B cell (primary cell): ENCODE measurements around the gene DACH1. TPM values are rescaled to one million over a fixed set of nuclear protein-coding genes. Genes with fewer than 3 reads are reported as not detected.

Experiments used
- ATAC-seq: fragments of 200-7000 bp; cut with Tn5 transposase; one replicate; pipeline ENCODE4 v1.10.0; 2021; ENCODE audit warnings: low read depth, mild to moderate bottlenecking, moderate number of reproducible peaks, moderate library complexity
- CTCF ChIA-PET: fragments of 350-600 bp; sonication (Branson Sonifier 250); formaldehyde crosslinking; loops from one replicate; lab custom pipeline; 2021; ENCODE audit warnings: antibody characterized with exemption, inconsistent platforms; lab: Charles Lee
- POLR2A ChIA-PET: fragments of 350-600 bp; sonication (Branson Sonifier 250); formaldehyde crosslinking; loops from one replicate; lab custom pipeline; 2021; ENCODE audit warnings: antibody characterized with exemption; lab: Charles Lee
- DNase-seq: peaks from one replicate; pipeline ENCODE4 v3.0.0; 2013
- H2AFZ ChIP-seq: 2 replicates; pipeline ENCODE4 v1.6.1; 2012; ENCODE audit warnings: mild to moderate bottlenecking, low read depth, low read length; ENCODE audit not compliant: insufficient read depth, poor library complexity, severe bottlenecking
- H3K27ac ChIP-seq, 2 donors: 1 replicate in 1 of 2; 2 replicates in 1 of 2; pipeline ENCODE4 v1.5.1; 2012 to 2013; ENCODE audit warnings: low read length in 2 of 2, mild to moderate bottlenecking in 2 of 2, moderate library complexity in 1 of 2
- H3K27me3 ChIP-seq, 4 experiments: fragments of 200-600 bp in 1 of 4; sonication (generic) in 1 of 4; replicated peaks in 1 of 4; 1 replicate in 2 of 4; 2 replicates in 2 of 4; pipeline versions ENCODE4 v1.6.1 to v1.7.0; 2013 to 2016; ENCODE audit warnings: low read length in 3 of 4, mild to moderate bottlenecking in 2 of 4, mixed read lengths in 1 of 4, moderate library complexity in 1 of 4; ENCODE audit not compliant: insufficient read depth in 4 of 4, control insufficient read depth in 3 of 4; ENCODE audit errors: control extremely low read depth in 1 of 4
- H3K36me3 ChIP-seq, 2 experiments: replicated peaks in 1 of 2; 1 replicate in 1 of 2; 2 replicates in 1 of 2; pipeline versions ENCODE4 v1.6.1 to v1.7.1; 2013; ENCODE audit warnings: low read length in 1 of 2; ENCODE audit not compliant: insufficient read depth in 2 of 2, control insufficient read depth in 1 of 2; ENCODE audit errors: control extremely low read depth in 1 of 2, extremely low read depth in 1 of 2
- H3K4me1 ChIP-seq, 2 donors: fragments of 200-600 bp in 1 of 2; sonication (generic) in 1 of 2; 1 replicate in 1 of 2; 2 replicates in 1 of 2; pipeline versions ENCODE4 v1.5.1 to v1.6.1; 2013 to 2017; ENCODE audit warnings: low read length in 2 of 2; ENCODE audit not compliant: control insufficient read depth in 2 of 2, insufficient read depth in 2 of 2
- H3K4me2 ChIP-seq: replicated peaks from 2 replicates; pipeline ENCODE3; 2012; ENCODE audit warnings: mild to moderate bottlenecking, low read depth, low read length; ENCODE audit not compliant: poor library complexity, severe bottlenecking
- H3K4me3 ChIP-seq, 5 experiments: fragments of 200-600 bp in 1 of 5; sonication (generic) in 1 of 5; 1 replicate in 3 of 5; 2 replicates in 2 of 5; pipeline versions ENCODE4 v1.5.1 to v1.7.0; 2011 to 2016; ENCODE audit warnings: low read length in 4 of 5, mild to moderate bottlenecking in 4 of 5, low read depth in 2 of 5, control low read depth in 1 of 5, moderate library complexity in 1 of 5; ENCODE audit not compliant: insufficient read depth in 1 of 5; ENCODE audit errors: control extremely low read depth in 1 of 5, extremely low read depth in 1 of 5
- H3K79me2 ChIP-seq: fragments of 200-600 bp; sonication (generic); one replicate; pipeline ENCODE4 v1.6.0; 2016; ENCODE audit warnings: low read length; ENCODE audit not compliant: control insufficient read depth, insufficient read depth
- H3K9ac ChIP-seq: fragments of 200-600 bp; sonication (generic); 2 replicates; pipeline ENCODE4 v1.6.1; 2017; ENCODE audit warnings: mild to moderate bottlenecking, low read length, moderate library complexity
- H3K9me3 ChIP-seq, 3 donors: one replicate each; pipeline versions ENCODE4 v1.6.1 to v1.7.1; 2013; ENCODE audit warnings: low read length in 2 of 3; ENCODE audit not compliant: control insufficient read depth in 2 of 3, insufficient read depth in 1 of 3; ENCODE audit errors: control extremely low read depth in 1 of 3
- H4K20me1 ChIP-seq: 2 replicates; pipeline ENCODE4 v1.6.0; 2012; ENCODE audit warnings: mild to moderate bottlenecking, low read length; ENCODE audit not compliant: insufficient read depth, control insufficient read depth, poor library complexity, severe bottlenecking
- H3K27ac Mint-ChIP-seq: one replicate; pipeline ENCODE4 v1.8.0; 2021; ENCODE audit warnings: mixed read lengths
- H3K27me3 Mint-ChIP-seq: one replicate; pipeline ENCODE4 v1.8.0; 2021; ENCODE audit warnings: mixed read lengths
- H3K4me1 Mint-ChIP-seq: one replicate; pipeline ENCODE4 v1.8.0; 2021; ENCODE audit warnings: mixed read lengths
- H3K4me3 Mint-ChIP-seq: one replicate; pipeline ENCODE4 v1.8.0; 2021; ENCODE audit warnings: mixed read lengths
- H3K9me3 Mint-ChIP-seq: one replicate; pipeline ENCODE4 v1.8.0; 2022; ENCODE audit warnings: mixed read lengths; ENCODE audit not compliant: insufficient read depth
- CTCF ChIP-seq: fragments of 200-600 bp; IDR thresholded peaks from one replicate; pipeline ENCODE4 v1.8.0; 2022; ENCODE audit warnings: antibody characterized with exemption, mild to moderate bottlenecking
- EZH2 ChIP-seq: IDR thresholded peaks from 2 replicates; pipeline ENCODE4 v1.6.1; 2012; ENCODE audit warnings: borderline replicate concordance, low read depth, mild to moderate bottlenecking, moderate library complexity, low read length; ENCODE audit not compliant: insufficient read depth, poor library complexity, severe bottlenecking
- WGBS: methylation state at CpG from one replicate; pipeline ENCODE4 v1.1.5; 2013; ENCODE audit warnings: missing lambda C conversion rate; ENCODE audit not compliant: insufficient coverage; 5-methylcytosine and 5-hydroxymethylcytosine counted together
- intact Hi-C: fragments of 100-400 bp; cut with micrococcal nuclease; formaldehyde crosslinking; loops from one replicate; pipeline ENCODE4 v1.10.0; 2022
- polyA plus RNA-seq: library from polyadenylated mRNA; depleted of rRNA; stranded (reverse); fragments of >200 nt; gene quantifications from 2 replicates; pipeline ENCODE4 v1.2.3, GENCODE V29; 2012
- total RNA-seq, 2 donors: library from RNA; stranded (reverse); fragments of 120-200 nt in 1 of 2; gene quantifications; 1 replicate in 1 of 2; 2 replicates in 1 of 2; pipeline versions ENCODE4 v1.2.3 to v1.2.4, GENCODE V29; 2013 to 2022

The DACH1 gene
- total and polyA plus RNA-seq, 2 donors (not counting 1 experiment from before 2014, with no cell fraction given): not detected

- TF ChIP-seq EZH2 (no peak), CTCF (no peak)
- no peak for ATAC-seq
- Mint-ChIP-seq H3K4me3 (no peak overlapping the region), H3K27me3 (no peaks in the 10 kb centered on the region), H3K4me1 (no peaks in the 10 kb centered on the region), H3K27ac (no peak overlapping the region), H3K9me3 (no peaks in the 10 kb centered on the region)
- Histone ChIP-seq H3K4me3 (no peak overlapping the region), H4K20me1 (no peaks in the 10 kb centered on the region), H3K79me2 (no peaks in the 10 kb centered on the region), H3K4me2 (no peak overlapping the region), H2AFZ (no peak overlapping the region), H3K9me3 (no peaks in the 10 kb centered on the region), H3K36me3 (no peaks in the 10 kb centered on the region), H3K4me1 (no peaks in the 10 kb centered on the region), H3K9ac (no peak overlapping the region), H3K27me3 (no peaks in the 10 kb centered on the region), H3K27ac (no peak overlapping the region)
- no CpG with 5 or more reads among the region's 1 CpG for WGBS
- intact Hi-C loops: no loop called here
- DNase-seq: no peak
- ChIA-PET CTCF (no interaction called here), POLR2A (no interaction called here)
Observed at GRCh38 chr13:71727662-71728061, 139.3 kb downstream of the DACH1 start.

GRCh38 chr13:71727042-71727441, 140.0 kb downstream of the DACH1 start:
- H3K9me3 Mint-ChIP-seq: no peaks in the 10 kb centered on the region
- H3K4me1 Mint-ChIP-seq: no peaks in the 10 kb centered on the region
- Histone ChIP-seq H3K4me1 (no peaks in the 10 kb centered on the region), H3K9me3 (no peaks in the 10 kb centered on the region), H3K9ac (no peak overlapping the region), H3K27ac (no peak overlapping the region), H3K27me3 (no peaks in the 10 kb centered on the region), H4K20me1 (no peaks in the 10 kb centered on the region), H3K4me3 (no peak overlapping the region), H2AFZ (no peak overlapping the region), H3K36me3 (no peaks in the 10 kb centered on the region), H3K79me2 (no peaks in the 10 kb centered on the region), H3K4me2 (no peak overlapping the region)
- TF ChIP-seq CTCF (no peak), EZH2 (no peak)
- no peak overlapping the region for H3K27ac Mint-ChIP-seq
- intact Hi-C loops: no loop called here
- H3K27me3 Mint-ChIP-seq: no peaks in the 10 kb centered on the region
- ATAC-seq (no peak), DNase-seq (no peak)
- POLR2A ChIA-PET: no interaction called here
- no CpG with 5 or more reads among the region's 2 CpGs for WGBS
- no peak overlapping the region for H3K4me3 Mint-ChIP-seq
- CTCF ChIA-PET: no interaction called here
